ENCODE measurements around the gene DDB1.

DDB1 gene

DNA sequence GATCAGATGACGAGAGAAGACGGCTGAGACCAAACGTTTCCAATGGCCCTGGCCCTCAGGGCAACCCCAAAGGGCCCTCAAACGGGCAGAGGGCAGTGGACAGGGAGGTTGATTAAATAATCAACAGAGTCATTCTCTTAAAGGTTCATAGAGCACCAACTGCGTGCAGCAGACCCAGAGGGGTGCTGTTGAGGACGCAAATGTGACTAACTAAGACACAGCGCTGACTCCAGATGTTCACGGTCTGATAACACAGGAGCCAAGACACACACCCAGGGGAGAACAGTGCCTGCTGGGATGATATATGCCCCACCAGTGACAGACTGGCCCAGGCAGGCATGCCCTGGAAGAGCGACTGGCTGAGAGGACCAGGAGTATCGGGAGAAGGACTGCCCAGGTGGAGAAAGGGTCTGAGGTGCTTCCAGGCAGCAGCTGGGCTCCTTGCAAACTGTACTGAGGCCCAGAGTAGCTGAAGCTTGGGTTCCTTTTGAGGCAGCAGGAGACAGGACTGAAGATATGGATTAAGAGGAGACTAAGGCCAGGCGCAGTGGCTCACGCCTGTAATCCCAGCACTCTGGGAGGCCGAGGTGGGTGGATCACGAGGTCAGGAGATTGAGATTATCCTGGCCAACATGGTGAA is 45.4 kb downstream of the DDB1 start:
- TF ChIP-seq, protein P1, sequence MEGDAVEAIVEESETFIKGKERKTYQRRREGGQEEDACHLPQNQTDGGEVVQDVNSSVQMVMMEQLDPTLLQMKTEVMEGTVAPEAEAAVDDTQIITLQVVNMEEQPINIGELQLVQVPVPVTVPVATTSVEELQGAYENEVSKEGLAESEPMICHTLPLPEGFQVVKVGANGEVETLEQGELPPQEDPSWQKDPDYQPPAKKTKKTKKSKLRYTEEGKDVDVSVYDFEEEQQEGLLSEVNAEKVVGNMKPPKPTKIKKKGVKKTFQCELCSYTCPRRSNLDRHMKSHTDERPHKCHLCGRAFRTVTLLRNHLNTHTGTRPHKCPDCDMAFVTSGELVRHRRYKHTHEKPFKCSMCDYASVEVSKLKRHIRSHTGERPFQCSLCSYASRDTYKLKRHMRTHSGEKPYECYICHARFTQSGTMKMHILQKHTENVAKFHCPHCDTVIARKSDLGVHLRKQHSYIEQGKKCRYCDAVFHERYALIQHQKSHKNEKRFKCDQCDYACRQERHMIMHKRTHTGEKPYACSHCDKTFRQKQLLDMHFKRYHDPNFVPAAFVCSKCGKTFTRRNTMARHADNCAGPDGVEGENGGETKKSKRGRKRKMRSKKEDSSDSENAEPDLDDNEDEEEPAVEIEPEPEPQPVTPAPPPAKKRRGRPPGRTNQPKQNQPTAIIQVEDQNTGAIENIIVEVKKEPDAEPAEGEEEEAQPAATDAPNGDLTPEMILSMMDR (IDR thresholded peaks at IDR 0.05; ENCODE audit: borderline replicate concordance, insufficient read depth, low read depth, low read length) = no peak
- no peak overlapping the region for H3K4me3 ChIP-seq (ENCODE audit: low read depth, low read length)

GRCh38 chr11:61283613-61284012 is 49.3 kb downstream of the DDB1 start:
- TF ChIP-seq, protein P1 (IDR thresholded peaks at IDR 0.05; ENCODE audit: borderline replicate concordance, insufficient read depth, low read depth, low read length) = no peak
- no peak overlapping the region for H3K4me3 ChIP-seq (ENCODE audit: low read depth, low read length)

DNA sequence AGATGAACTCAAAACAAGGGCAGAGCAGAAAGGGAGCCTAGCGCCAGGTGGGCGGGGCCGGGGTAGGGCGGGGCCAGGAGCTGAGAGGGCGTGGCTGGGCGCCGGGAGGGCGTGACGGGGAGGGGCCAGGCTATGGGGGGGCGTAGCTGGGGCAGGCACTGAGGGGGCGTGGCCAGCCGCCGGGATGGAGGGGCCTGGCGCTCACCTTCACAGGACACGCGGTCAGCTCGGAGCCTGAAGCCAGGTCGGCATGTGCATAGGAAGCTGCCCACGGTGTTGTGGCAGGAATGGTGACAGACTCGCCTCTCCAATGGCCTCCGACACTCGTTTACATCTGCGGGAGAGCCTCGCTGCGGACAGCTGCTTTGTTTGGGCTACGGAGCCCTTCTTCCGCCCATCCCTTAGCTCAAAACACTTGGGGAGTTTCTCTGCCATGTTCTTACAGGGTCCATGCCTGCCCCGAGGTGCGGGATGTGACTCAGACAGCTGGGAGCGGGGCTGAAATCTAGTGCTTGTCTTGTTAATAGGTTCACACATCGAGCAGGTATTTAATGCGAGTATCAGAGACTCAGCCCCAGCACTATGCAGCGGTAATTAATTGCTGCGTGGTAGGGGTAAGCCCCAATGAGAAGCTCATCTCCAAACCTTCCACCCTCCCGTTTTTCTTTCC is 51.2 kb downstream of the DDB1 start:
- TF ChIP-seq, protein P1 (IDR thresholded peaks at IDR 0.05; ENCODE audit: borderline replicate concordance, insufficient read depth, low read depth, low read length) = no peak
- no peak overlapping the region for H3K4me3 ChIP-seq (ENCODE audit: low read depth, low read length)

DNA sequence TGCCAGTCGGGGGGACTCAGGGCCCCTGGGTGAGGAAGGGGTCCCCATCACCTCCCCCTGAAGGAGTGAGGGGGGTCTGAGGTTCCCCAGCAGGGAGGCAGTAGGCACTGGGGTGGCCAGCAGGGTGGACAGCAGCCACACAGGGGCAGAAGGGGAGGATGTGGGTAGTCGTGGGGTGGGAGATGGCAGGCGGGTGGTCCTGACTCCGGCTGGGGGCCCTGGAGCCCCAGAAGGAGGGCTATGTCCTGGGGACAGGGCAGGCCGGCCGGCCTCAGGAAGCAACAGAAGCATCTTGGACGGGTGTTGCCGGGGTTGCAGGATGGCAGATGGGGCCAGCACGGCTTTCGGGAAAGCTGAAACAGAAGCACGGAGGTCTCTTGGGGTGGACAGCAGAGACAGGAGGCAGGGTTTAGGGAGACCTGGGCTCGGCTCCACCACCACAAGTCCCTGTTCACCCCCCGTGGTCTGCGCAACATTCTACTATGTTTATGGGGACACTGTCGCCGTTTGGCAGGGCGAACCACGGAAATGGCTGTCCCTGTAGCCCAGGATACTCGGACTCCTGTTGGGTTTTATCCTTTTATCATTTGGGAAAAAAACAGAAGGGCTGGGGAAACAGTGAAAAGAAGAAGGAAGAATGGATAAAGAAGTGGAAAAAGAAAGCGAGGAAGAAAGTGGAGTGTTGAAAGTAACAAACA is 51.9 kb downstream of the DDB1 start:
- TF ChIP-seq, protein P1 (IDR thresholded peaks at IDR 0.05; ENCODE audit: borderline replicate concordance, insufficient read depth, low read depth, low read length) = no peak
- H3K4me3 ChIP-seq (ENCODE audit: low read depth, low read length) = no peak overlapping the region

DNA sequence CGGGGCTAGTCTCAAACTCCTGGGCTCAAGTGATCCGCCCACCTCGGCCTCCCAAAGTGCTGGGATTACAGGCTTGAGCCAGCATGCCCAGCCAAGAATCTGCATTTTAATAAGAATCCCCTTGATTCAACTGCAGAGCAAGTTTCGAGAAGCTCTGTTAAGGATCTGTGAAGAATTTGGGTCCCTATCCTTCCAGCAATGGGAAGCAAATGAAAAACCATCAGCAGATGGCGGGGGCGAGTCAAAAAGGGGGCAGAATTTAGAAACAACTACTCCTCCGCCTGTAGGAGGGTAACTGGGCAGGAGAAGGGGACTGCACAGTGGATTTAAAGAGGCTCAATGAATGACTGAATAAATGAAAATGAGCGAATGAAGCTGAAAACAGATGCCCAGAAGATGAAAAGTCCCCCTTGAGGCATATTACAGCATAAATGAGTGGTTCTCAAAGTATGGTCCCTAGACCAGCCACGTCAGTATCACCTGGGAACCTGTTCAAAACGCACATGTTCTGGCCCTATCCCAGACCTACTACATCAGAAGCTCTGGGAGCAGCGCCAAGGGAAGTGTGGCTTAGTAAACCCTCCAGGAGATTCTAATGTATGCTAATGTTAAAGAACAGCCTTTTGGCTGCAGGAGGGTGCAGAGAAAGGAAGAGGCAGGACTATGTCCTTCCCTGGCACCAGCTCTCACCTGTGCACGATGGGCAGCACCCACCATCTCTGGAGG is 52.8 kb downstream of the DDB1 start:
- no peak overlapping the region for H3K4me3 ChIP-seq (ENCODE audit: low read depth, low read length)
- TF ChIP-seq, protein P1 (IDR thresholded peaks at IDR 0.05; ENCODE audit: borderline replicate concordance, insufficient read depth, low read depth, low read length) = no peak

DNA sequence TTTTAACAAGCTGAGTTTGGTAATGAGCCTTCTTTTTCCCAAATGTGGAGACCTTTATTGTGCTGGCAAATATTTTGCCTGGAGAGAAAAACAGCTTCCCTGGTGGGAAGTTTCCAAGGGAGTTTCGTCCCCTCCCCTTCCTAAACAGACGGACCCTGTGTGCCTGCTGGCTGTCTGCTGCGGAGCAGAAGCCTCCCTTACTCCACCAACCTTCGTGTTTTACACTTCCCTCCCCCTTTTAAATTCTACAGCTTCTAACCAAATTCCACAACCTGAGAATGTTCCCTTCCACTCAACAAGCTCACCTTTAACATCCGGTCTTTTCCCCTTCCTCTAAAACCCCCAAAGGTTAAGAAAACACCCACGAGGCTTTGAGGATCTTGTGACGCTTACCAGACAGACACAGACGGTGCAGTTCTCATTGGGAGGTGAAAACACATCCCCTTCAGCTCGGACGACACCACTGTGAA is 54.9 kb downstream of the DDB1 start:
- TF ChIP-seq, protein P1 (IDR thresholded peaks at IDR 0.05; ENCODE audit: borderline replicate concordance, insufficient read depth, low read depth, low read length) = no peak
- H3K4me3 ChIP-seq (ENCODE audit: low read depth, low read length) = no peak overlapping the region

Measured in GM12875 (cell line).